Stimulated activated CD8-positive, alpha-beta memory T cell treated with anti-CD3 and anti-CD28 coated beads, Interleukin-7, amount 100 ng/mL, for 1 hour (primary cell): Measurements from ENCODE around the gene KCNQ5.

ENCODE experiments used
- DNase-seq, 2 donors: peaks; one replicate each; pipeline ENCODE4 v3.0.0-alpha.2; 2020; ENCODE audit warnings: low read depth in 2 of 2

The KCNQ5 gene

GRCh38 chr6:72675396-72675795 is 53.5 kb downstream of the KCNQ5 start:
- no peak for DNase-seq

- no peak for DNase-seq
Observed at GRCh38 chr6:72676995-72677394, 55.1 kb downstream of the KCNQ5 start.

GRCh38 chr6:72677740-72678139 is 55.9 kb downstream of the KCNQ5 start:
- DNase-seq = no peak

DNA sequence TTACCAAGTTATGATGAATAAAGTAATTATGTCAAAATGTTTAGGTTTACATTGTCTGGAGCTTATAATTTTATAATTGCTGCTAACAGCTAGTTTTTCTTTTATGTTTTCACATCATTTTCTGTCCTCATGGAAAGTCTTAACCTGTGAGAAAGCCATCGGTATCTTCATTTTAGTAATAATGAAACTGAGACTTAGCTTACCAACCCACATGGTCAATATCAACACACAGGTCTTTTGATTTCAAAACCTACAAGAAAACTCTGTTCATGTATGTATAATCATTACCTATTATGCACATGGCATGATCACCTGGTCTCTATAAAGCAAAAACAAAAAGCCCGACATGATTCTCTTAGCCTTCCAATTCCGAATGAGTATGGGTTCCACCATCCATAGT is 61.9 kb downstream of the KCNQ5 start:
- no peak for DNase-seq

DNA sequence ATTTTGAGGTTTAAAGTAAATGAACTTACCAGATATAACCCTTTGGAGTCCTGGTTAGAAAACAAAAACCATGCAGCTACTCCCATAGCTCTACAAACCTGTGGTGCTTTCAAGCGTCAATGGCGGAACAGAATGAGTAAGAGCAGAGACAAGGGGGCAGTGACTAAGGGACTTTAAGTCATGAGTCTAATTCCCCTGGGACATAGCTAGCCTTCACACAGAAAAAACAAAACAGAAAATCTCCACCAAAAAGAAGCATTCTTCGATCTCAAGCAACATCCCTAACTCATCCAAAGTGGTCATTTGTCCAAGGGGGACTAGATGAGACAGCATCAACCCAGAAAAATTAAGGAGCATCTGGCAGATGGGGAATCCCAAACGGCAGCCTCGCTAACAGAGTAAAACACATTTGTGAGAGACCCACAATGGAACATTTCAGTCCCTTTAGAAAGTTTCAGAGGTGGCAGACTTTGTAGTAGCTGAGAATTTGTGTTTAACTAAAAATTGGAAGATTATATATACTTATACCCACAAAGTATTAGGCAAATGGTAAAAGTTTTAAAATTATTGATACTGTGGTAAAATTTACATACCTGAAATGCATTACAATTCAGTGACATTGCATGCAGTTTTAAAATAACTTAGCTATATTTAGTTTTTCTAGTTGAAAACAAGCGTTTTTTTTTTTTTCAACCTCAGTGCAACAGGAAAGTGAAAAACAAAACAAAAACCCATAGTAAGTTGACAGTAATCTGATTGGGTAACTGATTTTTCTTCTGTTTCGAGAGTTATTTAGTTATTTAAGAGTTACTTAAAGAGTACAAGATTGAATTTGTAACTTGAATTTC is 67.5 kb downstream of the KCNQ5 start:
- DNase-seq = no peak

DNA sequence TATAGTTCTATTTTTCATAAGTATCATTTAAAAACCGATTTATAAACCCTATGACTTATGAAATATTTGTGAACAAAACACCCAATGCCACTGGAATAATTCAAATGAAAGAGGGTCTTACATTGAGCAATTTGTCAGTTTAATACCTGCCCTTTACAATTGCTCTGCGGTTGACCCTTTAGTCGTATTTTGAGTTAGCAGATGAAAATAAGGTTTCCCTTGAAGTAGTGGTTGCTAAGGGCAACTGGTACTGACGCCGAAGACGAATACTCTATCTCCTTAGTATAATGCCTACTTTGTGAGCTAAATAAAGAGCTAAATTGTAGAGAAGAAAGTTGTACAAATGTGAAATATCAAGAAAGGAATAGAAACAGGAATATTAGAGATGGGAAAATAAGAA is 69.4 kb downstream of the KCNQ5 start:
- DNase-seq = no peak

GRCh38 chr6:72696055-72696454 is 74.2 kb downstream of the KCNQ5 start:
- DNase-seq = no peak

GRCh38 chr6:72699159-72699558 is 77.3 kb downstream of the KCNQ5 start:
- DNase-seq = no peak

GRCh38 chr6:72702421-72702820 is 80.6 kb downstream of the KCNQ5 start:
- no peak for DNase-seq

DNA sequence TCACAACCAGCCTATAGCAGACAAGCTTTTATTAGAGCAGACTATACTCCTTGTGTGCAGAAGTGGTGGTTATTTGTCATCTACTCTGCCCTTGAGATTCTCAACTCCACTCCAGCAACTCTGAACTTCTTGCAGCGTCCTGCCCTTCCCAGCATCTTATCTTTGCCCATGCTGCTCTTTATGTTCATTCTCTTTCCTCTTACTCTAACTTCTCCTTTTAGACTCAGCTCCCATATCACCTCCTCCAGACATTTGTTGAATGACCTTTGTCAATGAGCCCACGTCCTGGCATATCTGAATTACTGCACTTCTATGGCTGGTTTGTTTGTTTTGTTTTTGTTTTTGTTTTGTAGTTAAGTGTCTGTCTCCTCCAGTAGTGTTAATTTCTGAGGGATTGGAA is 81.2 kb downstream of the KCNQ5 start:
- no peak for DNase-seq

DNA sequence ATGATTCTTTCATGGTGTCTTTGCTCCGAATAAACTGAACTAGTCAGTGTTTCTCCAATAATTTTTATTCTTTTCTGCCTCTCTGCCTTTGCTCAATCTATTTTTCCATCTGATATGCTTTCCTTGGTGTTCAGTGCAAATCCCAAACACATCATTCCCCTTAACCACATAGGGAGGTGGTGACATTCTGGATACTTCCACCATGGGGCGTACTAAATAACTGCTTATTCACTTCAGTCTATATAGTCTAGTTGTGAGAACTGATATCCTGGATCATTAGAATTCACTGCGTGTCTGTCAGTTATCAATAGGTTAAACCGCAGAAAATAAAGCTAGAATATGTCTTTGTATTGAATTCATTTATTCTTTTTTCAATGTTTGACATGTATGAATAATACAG is 83.1 kb downstream of the KCNQ5 start:
- DNase-seq = no peak

DNA sequence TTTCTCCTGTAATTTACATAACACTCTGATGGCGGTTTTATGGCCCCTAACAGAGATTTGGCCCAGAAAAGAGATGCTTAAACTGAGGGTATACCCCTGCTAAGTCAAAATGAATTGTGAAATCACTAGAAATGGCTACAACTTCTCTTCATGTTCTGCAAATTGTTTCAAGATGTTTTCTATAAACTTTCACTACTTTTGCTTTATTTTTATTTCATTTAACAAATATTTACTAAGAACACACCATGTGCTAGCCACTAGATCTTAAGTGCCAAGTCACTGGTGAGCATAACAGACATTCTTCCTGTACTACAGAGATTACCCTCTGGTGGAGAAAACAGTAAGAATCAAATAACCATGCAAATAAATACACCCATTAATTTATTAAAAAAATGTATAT is 87.6 kb downstream of the KCNQ5 start:
- no peak for DNase-seq

DNA sequence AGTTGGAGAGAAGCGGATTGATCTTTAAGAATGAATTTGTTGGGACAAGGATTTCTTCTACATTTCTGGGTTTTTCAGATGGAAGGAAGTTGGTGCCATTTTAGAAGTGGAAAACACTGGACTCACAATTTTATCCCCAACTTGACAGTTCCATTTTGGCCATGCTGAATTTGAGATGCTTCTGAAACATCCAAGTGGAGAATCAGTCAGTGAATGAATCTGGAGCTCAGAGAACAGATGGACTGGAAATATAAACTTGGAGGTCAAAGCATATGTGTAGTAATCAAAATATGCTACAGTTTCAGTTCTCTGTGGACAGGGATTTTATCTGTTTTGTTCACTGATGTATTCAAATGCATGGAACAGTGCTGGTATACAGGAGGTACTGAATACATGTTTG is 89.9 kb downstream of the KCNQ5 start:
- DNase-seq = no peak

- DNase-seq = no peak
Observed at GRCh38 chr6:72712910-72713309, 91.0 kb downstream of the KCNQ5 start.

- no peak for DNase-seq
Observed at GRCh38 chr6:72715119-72715518, 93.3 kb downstream of the KCNQ5 start.

DNA sequence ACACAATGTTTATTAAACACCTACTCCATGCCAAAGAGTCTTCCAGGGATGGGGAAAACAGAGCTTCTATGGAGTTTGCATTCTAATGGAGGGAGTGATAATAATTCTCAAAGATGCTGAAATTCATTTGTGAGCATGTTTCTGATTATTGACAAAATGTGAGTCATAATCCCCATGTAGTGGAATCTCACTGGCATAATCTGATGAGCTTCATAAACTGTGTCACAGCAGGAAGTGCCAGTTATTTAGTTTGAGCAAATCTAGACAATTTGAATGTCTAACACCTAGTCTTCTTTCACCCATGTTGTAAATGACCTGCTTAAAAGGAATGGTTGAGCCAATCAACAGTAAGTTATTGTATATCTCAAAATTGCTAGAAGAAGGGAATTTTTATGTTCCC is 95.1 kb downstream of the KCNQ5 start:
- no peak for DNase-seq

GRCh38 chr6:72720464-72720863 is 98.6 kb downstream of the KCNQ5 start:
- no peak for DNase-seq

DNA sequence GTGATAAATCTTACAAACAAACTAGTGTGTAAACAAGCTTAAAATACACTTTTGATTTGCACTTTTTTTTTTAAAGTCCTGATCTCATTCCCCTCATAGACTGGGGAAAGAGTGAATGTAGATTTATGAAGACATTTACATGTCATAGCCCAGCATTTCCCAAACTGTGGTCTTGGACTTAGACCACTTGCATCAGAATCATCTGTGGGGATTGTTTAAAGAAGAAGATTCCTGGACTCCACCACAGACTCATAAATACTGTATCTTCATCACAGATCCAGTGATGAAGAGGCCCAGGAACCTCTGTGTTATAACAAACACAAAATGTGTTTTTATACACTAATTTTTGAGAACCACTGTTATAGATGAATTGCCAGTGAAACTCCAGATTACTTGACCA is 99.5 kb downstream of the KCNQ5 start:
- DNase-seq = no peak

DNA sequence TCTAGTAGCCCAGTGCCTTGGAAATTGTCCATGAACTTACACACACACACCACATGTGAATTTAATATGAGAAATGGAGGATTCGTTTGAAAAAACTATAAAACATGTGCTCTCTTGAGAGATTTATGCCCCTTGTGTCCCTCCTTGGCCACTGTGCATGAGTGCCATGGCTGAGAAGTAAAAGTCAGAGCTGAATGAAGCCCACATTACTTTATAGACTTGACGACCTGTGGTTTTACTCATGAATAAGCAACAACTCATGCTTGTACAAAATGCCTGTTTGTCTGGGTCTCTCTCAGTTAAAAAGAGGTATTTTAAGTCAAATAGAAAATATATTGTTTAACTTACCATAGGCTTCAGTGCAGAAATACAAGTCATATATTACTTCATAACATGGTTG is 102.7 kb downstream of the KCNQ5 start:
- no peak for DNase-seq

GRCh38 chr6:72728706-72729343 is 107.0 kb downstream of the KCNQ5 start:
- no peak for DNase-seq

GRCh38 chr6:72733045-72733444 is 111.2 kb downstream of the KCNQ5 start:
- no peak for DNase-seq

DNA sequence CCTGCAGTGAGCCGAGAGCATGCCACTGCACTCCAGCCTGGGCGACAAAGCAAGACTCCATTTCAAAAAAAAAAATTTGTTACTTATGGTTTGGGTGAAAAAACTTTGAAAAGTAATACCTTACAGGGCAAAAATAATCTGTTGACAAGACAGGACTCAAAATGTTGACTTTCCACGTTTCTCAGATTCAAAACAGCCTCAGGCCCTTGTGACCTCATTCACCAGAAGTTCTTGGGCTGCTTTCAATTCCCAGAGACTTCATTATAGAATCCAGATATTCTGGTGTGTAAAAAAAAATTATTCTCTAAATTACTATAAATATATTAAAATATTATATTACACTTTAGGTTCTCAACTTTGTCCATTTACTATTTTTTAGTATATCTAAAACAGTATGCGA is 116.2 kb downstream of the KCNQ5 start:
- no peak for DNase-seq

DNA sequence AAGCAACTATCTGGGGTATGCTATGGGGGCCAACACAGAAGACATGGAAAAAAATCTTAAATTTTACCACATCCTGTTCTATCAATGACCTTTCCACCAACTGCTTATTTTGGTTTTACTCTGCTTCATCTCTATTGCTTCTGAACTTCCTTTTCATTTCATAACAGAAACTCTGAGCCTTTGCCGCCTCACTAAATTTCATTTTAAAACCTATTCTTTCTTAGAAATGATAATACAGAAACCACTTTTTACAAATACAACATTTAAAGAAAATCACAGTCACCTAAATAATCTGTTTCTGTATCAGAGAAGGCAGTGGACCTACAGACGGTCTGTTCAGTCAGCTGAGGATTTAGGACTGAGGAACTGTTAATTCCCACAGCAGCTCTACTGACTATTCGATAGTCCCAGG is 117.5 kb downstream of the KCNQ5 start:
- DNase-seq = no peak

GRCh38 chr6:72740135-72740534 is 118.3 kb downstream of the KCNQ5 start:
- DNase-seq = no peak
